Measurements from ENCODE around the gene QKI.

Gene QKI

GRCh38 chr6:163392533-163392932, 22.0 kb upstream of the QKI start:
- DNase-seq, result peak; percentile 23

- no peak for DNase-seq
These were observed 20.6 kb upstream of the QKI start for GRCh38 chr6:163393923-163394322.

GRCh38 chr6:163394659-163395058, 19.9 kb upstream of the QKI start:
- no peak for DNase-seq

GRCh38 chr6:163395122-163395830, 19.2 kb upstream of the QKI start:
- DNase-seq, result no peak

GRCh38 chr6:163395831-163396185, 18.7 kb upstream of the QKI start:
- no peak for DNase-seq

GRCh38 chr6:163397326-163397725, 17.2 kb upstream of the QKI start:
- no peak for DNase-seq

- DNase-seq, result no peak
These were observed 16.4 kb upstream of the QKI start for GRCh38 chr6:163398115-163398514.

- DNase-seq, result no peak
These were observed 15.7 kb upstream of the QKI start for GRCh38 chr6:163398815-163399214.

- DNase-seq, result no peak
These were observed 14.0 kb upstream of the QKI start for GRCh38 chr6:163400509-163400908.

GRCh38 chr6:163401039-163401885, 13.3 kb upstream of the QKI start:
- DNase-seq, result no peak

GRCh38 chr6:163402616-163403015, 11.9 kb upstream of the QKI start:
- DNase-seq, result no peak

- DNase-seq, result no peak
These were observed 9.7 kb upstream of the QKI start for GRCh38 chr6:163404825-163405265.

GRCh38 chr6:163405412-163406309, 8.9 kb upstream of the QKI start:
- DNase-seq, result no peak

- DNase-seq, result no peak
These were observed 8.2 kb upstream of the QKI start for GRCh38 chr6:163406366-163406765.

GRCh38 chr6:163406830-163407229, 7.7 kb upstream of the QKI start:
- no peak for DNase-seq

- DNase-seq, result peak; percentile 76
These were observed 6.0 kb upstream of the QKI start for GRCh38 chr6:163408352-163408991.

- no peak for DNase-seq
These were observed 4.8 kb upstream of the QKI start for GRCh38 chr6:163409712-163410111.

GRCh38 chr6:163412341-163412740, 2.2 kb upstream of the QKI start:
- DNase-seq, result no peak

- peak; percentile 66 for DNase-seq
These were observed 1.6 kb upstream of the QKI start for GRCh38 chr6:163412801-163413344.

- DNase-seq, result peak; percentile 54
These were observed 987 bp upstream of the QKI start for GRCh38 chr6:163413345-163414116.

- DNase-seq, result no peak
These were observed 565 bp downstream of the QKI start for GRCh38 chr6:163414946-163415619.

All from kidney glomerular epithelial cell (primary cell).